Stomach (tissue), 4 donors: ENCODE results near the gene RNU6-1.

Experiments used
- CTCF ChIP-seq, 7 experiments: fragments of 450-650 bp in 4 of 7; fragments of 200-600 bp in 3 of 7; sonication (generic) in 3 of 7; IDR thresholded peaks; one replicate each; pipeline ENCODE4 v1.5.1; 2016 to 2019; ENCODE audit warnings: antibody characterized with exemption in 7 of 7, control low read depth in 2 of 7, mild to moderate bottlenecking in 1 of 7
- EP300 ChIP-seq: sonication (generic); formaldehyde crosslinking; IDR thresholded peaks from one replicate; pipeline ENCODE4 v1.6.1; 2017; ENCODE audit warnings: antibody characterized with exemption
- POLR2A ChIP-seq, 4 donors: fragments of 450-650 bp; IDR thresholded peaks; one replicate each; pipeline ENCODE4 v1.6.1; 2016; ENCODE audit warnings: antibody characterized with exemption in 4 of 4, control low read depth in 2 of 4, mild to moderate bottlenecking in 1 of 4, moderate library complexity in 1 of 4

- no peak for TF ChIP-seq CTCF (IDR thresholded peaks at IDR 0.05)
- no peak for TF ChIP-seq POLR2A (IDR thresholded peaks at IDR 0.05)
- TF ChIP-seq EP300, result no peak
Measured at GRCh38 chr15:67812241-67812644, 27.6 kb downstream of the RNU6-1 start.
